Kidney capillary endothelial cell (primary cell): ENCODE data around the gene BLOC1S2.
A peak's percentile ranks its signal among the peaks of the same experiment; 100 is the strongest.
"Not testable (repeated sequence)": the region's sequence is repeated elsewhere in the genome, so short reads cannot be mapped to it uniquely, and the experiment has no call there.

Source experiments
- DNase-seq: peaks from one replicate; pipeline ENCODE4 v3.0.0-alpha.2; 2018; ENCODE audit warnings: low spot score

BLOC1S2 gene

GRCh38 chr10:100289641-100290040 lies 3.2 kb upstream of the BLOC1S2 start:
- DNase-seq = no peak

- no peak for DNase-seq
Measured at GRCh38 chr10:100288196-100288595, 1.7 kb upstream of the BLOC1S2 start.

- no peak for DNase-seq
Measured at GRCh38 chr10:100287756-100288155, 1.3 kb upstream of the BLOC1S2 start.

GRCh38 chr10:100285326-100285725 lies 1.2 kb downstream of the BLOC1S2 start:
- not testable (repeated sequence) for DNase-seq

- no peak for DNase-seq
Measured at GRCh38 chr10:100282907-100283306, 3.6 kb downstream of the BLOC1S2 start.

- DNase-seq = not testable (repeated sequence)
Measured at GRCh38 chr10:100276971-100277370, 9.5 kb downstream of the BLOC1S2 start.

- peak; percentile 74 for DNase-seq
Measured at GRCh38 chr10:100267239-100268104, 19.0 kb downstream of the BLOC1S2 start, which contains the start of gene CWF19L1. CWF19L1 (minus strand) TSS chr10:100267638; CDS start chr10:100267593, 45 bp downstream.

- DNase-seq = no peak
Measured at GRCh38 chr10:100265821-100266485, 20.5 kb downstream of the BLOC1S2 start.

- DNase-seq = no peak
Measured at GRCh38 chr10:100254191-100254590, 32.3 kb downstream of the BLOC1S2 start.

- DNase-seq = no peak
Measured at GRCh38 chr10:100253041-100253440, 33.4 kb downstream of the BLOC1S2 start.

- no peak for DNase-seq
Measured at GRCh38 chr10:100248820-100249219, 37.7 kb downstream of the BLOC1S2 start.

- DNase-seq = no peak
Measured at GRCh38 chr10:100245484-100246220, 40.8 kb downstream of the BLOC1S2 start.

- DNase-seq = no peak
Measured at GRCh38 chr10:100239851-100240250, 46.6 kb downstream of the BLOC1S2 start.

GRCh38 chr10:100238429-100238828 lies 48.1 kb downstream of the BLOC1S2 start:
- no peak for DNase-seq

GRCh38 chr10:100232101-100232500 lies 54.4 kb downstream of the BLOC1S2 start:
- no peak for DNase-seq

- DNase-seq = no peak
Measured at GRCh38 chr10:100229819-100230422, 56.6 kb downstream of the BLOC1S2 start.

GRCh38 chr10:100223879-100224278 lies 62.6 kb downstream of the BLOC1S2 start:
- no peak for DNase-seq
